H9 (cell line): ENCODE results near the gene NCAPG. TPM values are rescaled to one million over a fixed set of nuclear protein-coding genes. Genes with fewer than 3 reads are reported as not detected.

Experiments used
- DNase-seq: peaks from one replicate; pipeline ENCODE4 v3.0.0-alpha.2; 2017
- H2AFZ ChIP-seq: one replicate; pipeline ENCODE4 v1.6.1; 2013; ENCODE audit warnings: mild to moderate bottlenecking, low read length, control low read depth, moderate library complexity
- H2AK5ac ChIP-seq: 2 replicates; pipeline ENCODE4 v1.6.1; 2013; ENCODE audit warnings: low read length, control low read depth, mixed read lengths; ENCODE audit not compliant: insufficient read length
- H2BK120ac ChIP-seq: one replicate; pipeline ENCODE4 v1.6.1; 2013; ENCODE audit warnings: low read depth, mild to moderate bottlenecking, low read length, control low read depth, inconsistent platforms; ENCODE audit not compliant: poor library complexity, severe bottlenecking
- H2BK12ac ChIP-seq: 2 replicates; pipeline ENCODE4 v1.6.1; 2013; ENCODE audit warnings: low read length, control low read depth, mixed read lengths, low read depth; ENCODE audit not compliant: insufficient read length
- H2BK15ac ChIP-seq: 2 replicates; pipeline ENCODE4 v1.6.1; 2013; ENCODE audit warnings: low read depth, low read length, control low read depth
- H2BK20ac ChIP-seq: one replicate; pipeline ENCODE4 v1.6.1; 2013; ENCODE audit warnings: low read depth, mild to moderate bottlenecking, low read length, control low read depth, inconsistent platforms; ENCODE audit not compliant: poor library complexity, severe bottlenecking
- H2BK5ac ChIP-seq: 2 replicates; pipeline ENCODE4 v1.6.1; 2013; ENCODE audit warnings: low read length, control low read depth, mixed read lengths; ENCODE audit not compliant: insufficient read length
- H3K14ac ChIP-seq: 2 replicates; pipeline ENCODE4 v1.6.1; 2013; ENCODE audit warnings: low read length, control low read depth; ENCODE audit not compliant: insufficient read depth
- H3K18ac ChIP-seq: 2 replicates; pipeline ENCODE4 v1.6.1; 2013; ENCODE audit warnings: low read depth, mild to moderate bottlenecking, mixed read lengths, low read length, control low read depth; ENCODE audit not compliant: insufficient read length
- H3K23ac ChIP-seq: 2 replicates; pipeline ENCODE4 v1.6.1; 2013; ENCODE audit warnings: low read length, control low read depth, mixed read lengths, low read depth; ENCODE audit not compliant: insufficient read length
- H3K23me2 ChIP-seq: 2 replicates; pipeline ENCODE4 v1.6.1; 2013; ENCODE audit warnings: low read depth, mild to moderate bottlenecking, mixed read lengths, low read length, control low read depth; ENCODE audit not compliant: insufficient read length, poor library complexity, severe bottlenecking
- H3K27ac ChIP-seq: 2 replicates; pipeline ENCODE4 v1.5.1; 2013; ENCODE audit warnings: low read length, control low read depth, mixed read lengths, low read depth; ENCODE audit not compliant: insufficient read length
- H3K27me3 ChIP-seq: 2 replicates; pipeline ENCODE4 v1.6.1; 2013; ENCODE audit warnings: low read length, control low read depth, inconsistent platforms; ENCODE audit not compliant: insufficient read depth
- H3K4ac ChIP-seq: 2 replicates; pipeline ENCODE4 v1.6.1; 2013; ENCODE audit warnings: low read depth, mild to moderate bottlenecking, control low read depth, inconsistent platforms, low read length, moderate library complexity
- H3K4me1 ChIP-seq: 2 replicates; pipeline ENCODE4 v1.6.1; 2013; ENCODE audit warnings: low read length, control low read depth, inconsistent platforms; ENCODE audit not compliant: insufficient read depth
- H3K4me2 ChIP-seq: 2 replicates; pipeline ENCODE4 v1.6.1; 2013; ENCODE audit warnings: low read length, control low read depth, mixed read lengths; ENCODE audit not compliant: insufficient read length, insufficient read depth
- H3K56ac ChIP-seq: 2 replicates; pipeline ENCODE4 v1.6.1; 2013; ENCODE audit warnings: low read depth, mild to moderate bottlenecking, mixed read lengths, low read length, control low read depth; ENCODE audit not compliant: insufficient read length
- H3K79me1 ChIP-seq: 2 replicates; pipeline ENCODE4 v1.6.1; 2013; ENCODE audit warnings: low read depth, mild to moderate bottlenecking, moderate library complexity, low read length, control low read depth, inconsistent platforms; ENCODE audit not compliant: insufficient read depth, poor library complexity, severe bottlenecking
- H3K79me2 ChIP-seq: 2 replicates; pipeline ENCODE4 v1.6.1; 2013; ENCODE audit warnings: low read length, control low read depth, inconsistent platforms; ENCODE audit not compliant: insufficient read depth
- H3K9ac ChIP-seq: 2 replicates; pipeline ENCODE4 v1.6.1; 2013; ENCODE audit warnings: low read length, control low read depth, mixed read lengths; ENCODE audit not compliant: insufficient read length; ENCODE audit errors: extremely low read depth
- H3K9me3 ChIP-seq: one replicate; pipeline ENCODE4 v1.6.1; 2013; ENCODE audit warnings: low read depth, low read length, inconsistent platforms; ENCODE audit not compliant: control insufficient read depth
- H3T11ph ChIP-seq: one replicate; pipeline ENCODE4 v1.6.1; 2013; ENCODE audit warnings: mild to moderate bottlenecking, low read length, control low read depth, inconsistent platforms
- H4K20me1 ChIP-seq: one replicate; pipeline ENCODE4 v1.6.1; 2013; ENCODE audit not compliant: control insufficient read depth, insufficient read length, insufficient read depth
- H4K5ac ChIP-seq: 2 replicates; pipeline ENCODE4 v1.6.1; 2013; ENCODE audit warnings: low read depth, mild to moderate bottlenecking, mixed read lengths, low read length, control low read depth; ENCODE audit not compliant: insufficient read length
- H4K8ac ChIP-seq: replicated peaks from 2 replicates; pipeline ENCODE4 v1.6.1; 2013; ENCODE audit warnings: low read length, control low read depth, mixed read lengths, low read depth; ENCODE audit not compliant: insufficient read length
- H4K91ac ChIP-seq: 2 replicates; pipeline ENCODE4 v1.6.1; 2013; ENCODE audit warnings: low read depth, mild to moderate bottlenecking, moderate library complexity, mixed read lengths, low read length, control low read depth; ENCODE audit not compliant: insufficient read length
- H3K27ac Mint-ChIP-seq, 3 experiments: 2 replicates in 2 of 3; 3 replicates in 1 of 3; pipeline ENCODE4 v1.8.0; 2020 to 2021; ENCODE audit warnings: mixed read lengths in 3 of 3, mild to moderate bottlenecking in 1 of 3, moderate library complexity in 1 of 3
- H3K27me3 Mint-ChIP-seq: 2 replicates; pipeline ENCODE4 v1.8.0; 2021; ENCODE audit warnings: low read depth, mild to moderate bottlenecking, moderate library complexity, mixed read lengths
- H3K36me3 Mint-ChIP-seq, 3 experiments: 2 replicates in 2 of 3; 3 replicates in 1 of 3; pipeline ENCODE4 v1.8.0; 2020 to 2021; ENCODE audit warnings: low read depth in 3 of 3, mixed read lengths in 3 of 3; ENCODE audit not compliant: insufficient read depth in 1 of 3
- H3K4me1 Mint-ChIP-seq, 2 experiments: 2 replicates each; pipeline ENCODE4 v1.8.0; 2020; ENCODE audit warnings: mixed read lengths in 2 of 2
- H3K4me3 Mint-ChIP-seq, 2 experiments: 2 replicates in 1 of 2; 3 replicates in 1 of 2; pipeline ENCODE4 v1.8.0; 2020 to 2021; ENCODE audit warnings: mild to moderate bottlenecking in 2 of 2, mixed read lengths in 2 of 2, moderate library complexity in 1 of 2
- H3K9me3 Mint-ChIP-seq, 2 experiments: 2 replicates in 1 of 2; 3 replicates in 1 of 2; pipeline ENCODE4 v1.8.0; 2020; ENCODE audit warnings: mild to moderate bottlenecking in 2 of 2, mixed read lengths in 2 of 2, moderate library complexity in 1 of 2
- CTCF ChIP-seq: fragments of 200-600 bp; sonication (generic); conservative IDR thresholded peaks from 3 replicates; pipeline ENCODE4 v1.8.0; 2021; ENCODE audit warnings: antibody characterized with exemption, mild to moderate bottlenecking
- WGBS: extraction: QIAGEN DNeasy Blood & Tissue Kit; methylation state at CpG from one replicate; pipeline ENCODE4 v1.1.7; 2013; ENCODE audit warnings: missing lambda C conversion rate, low lambda C conversion rate, mixed read lengths; ENCODE audit not compliant: insufficient read length; ENCODE audit errors: extremely low coverage; 5-methylcytosine and 5-hydroxymethylcytosine counted together
- total RNA-seq: library from RNA; stranded (reverse); gene quantifications from 2 replicates; pipeline ENCODE4 v1.2.1, GENCODE V29; 2021

The NCAPG gene
- total RNA-seq, 1 experiment from 2014 or later, result 48.8 TPM

GRCh38 chr4:17769406-17770174 is 41.2 kb upstream of the NCAPG start:
- WGBS, result no CpG with 5 or more reads among the region's 8 CpGs
- H2BK20ac ChIP-seq, result no peak overlapping the region
- H4K8ac ChIP-seq, result no peak overlapping the region
- H3K79me1 ChIP-seq, result no peaks in the 10 kb centered on the region
- H2BK5ac ChIP-seq, result no peak overlapping the region
- no peak overlapping the region for H3T11ph ChIP-seq
- DNase-seq, result no peak
- no peaks in the 10 kb centered on the region for H3K4me1 ChIP-seq
- peaks cover 15 to 20% of the 10 kb centered on the region in 2 experiments; a peak in 4 of 5 replicates for H3K9me3 Mint-ChIP-seq
- no peak overlapping the region for H3K9ac ChIP-seq
- no peak overlapping the region for H3K23ac ChIP-seq
- H3K4me3 Mint-ChIP-seq, result no peak overlapping the region
- H3K9me3 ChIP-seq, result peaks cover 4% of the 10 kb centered on the region
- no peaks in the 10 kb centered on the region for H3K4me1 Mint-ChIP-seq
- no peak overlapping the region for H4K5ac ChIP-seq
- H2AFZ ChIP-seq, result no peak overlapping the region
- H2BK15ac ChIP-seq, result no peak overlapping the region
- no peak for TF ChIP-seq CTCF
- no peak overlapping the region for H2AK5ac ChIP-seq
- no peaks in the 10 kb centered on the region for H3K27me3 Mint-ChIP-seq
- no peak overlapping the region for H3K18ac ChIP-seq
- H2BK120ac ChIP-seq, result no peak overlapping the region
- H4K91ac ChIP-seq, result no peak overlapping the region
- peaks cover 0 to 11% (median 8%) of the 10 kb centered on the region in 3 experiments; a peak in 2 of 7 replicates for H3K36me3 Mint-ChIP-seq
- no peak overlapping the region for H3K4ac ChIP-seq
- H3K27me3 ChIP-seq, result no peaks in the 10 kb centered on the region
- H3K27ac Mint-ChIP-seq, result peak overlapping the region in 1 of 3 experiments; percentile 60; a peak in 2 of 7 replicates
- H3K14ac ChIP-seq, result no peak overlapping the region
- H3K23me2 ChIP-seq, result no peaks in the 10 kb centered on the region
- no peaks in the 10 kb centered on the region for H4K20me1 ChIP-seq
- no peak overlapping the region for H3K56ac ChIP-seq
- H3K27ac ChIP-seq, result no peak overlapping the region
- H3K4me2 ChIP-seq, result no peak overlapping the region
- no peaks in the 10 kb centered on the region for H3K79me2 ChIP-seq
- no peak overlapping the region for H2BK12ac ChIP-seq
